Measurements from ENCODE around the gene C3.
"Not testable (repeated sequence)": the region's sequence is repeated elsewhere in the genome, so short reads cannot be mapped to it uniquely, and the experiment has no call there.

Gene C3

DNA sequence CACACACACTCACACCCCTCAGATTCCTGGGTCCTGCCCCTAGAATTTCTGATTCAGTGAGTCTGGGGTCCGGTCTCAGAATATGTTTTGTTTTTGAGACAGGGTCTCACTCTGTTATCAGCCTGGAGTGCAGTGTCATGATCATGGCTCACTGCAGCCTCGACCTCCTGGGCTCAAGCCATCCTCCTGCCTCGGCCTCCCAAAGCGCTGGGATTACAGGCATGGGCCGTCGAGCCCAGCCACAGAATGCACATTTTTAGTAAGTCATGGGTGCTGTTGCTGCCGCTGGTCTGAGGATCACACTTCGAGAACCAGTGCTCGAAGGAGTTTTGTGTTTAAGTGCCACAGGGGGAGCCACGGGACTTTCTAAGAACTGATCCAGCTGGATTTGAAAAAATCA lies 28.4 kb downstream of the C3 start:
- DNase-seq (ENCODE audit: low spot score), result no peak

DNA sequence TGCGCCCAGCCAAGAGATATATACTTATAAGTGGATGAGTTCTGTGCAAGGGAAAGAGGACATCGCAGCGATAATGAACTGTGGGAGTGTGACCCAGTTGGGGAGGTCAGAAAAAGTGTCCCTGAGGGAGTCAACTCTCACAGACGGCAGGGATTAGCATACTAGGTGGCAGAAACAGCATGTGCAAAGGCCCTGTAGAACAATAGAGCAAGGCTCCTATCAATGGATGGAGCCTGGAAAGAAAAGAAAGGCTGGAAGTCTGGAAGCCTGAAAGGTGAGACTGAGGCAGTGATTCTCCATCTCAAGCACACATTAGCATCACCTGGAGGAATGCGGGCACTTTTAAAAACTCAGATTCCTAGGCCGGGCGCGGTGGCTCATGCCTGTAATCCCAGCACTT lies 29.1 kb downstream of the C3 start:
- no peak for DNase-seq (ENCODE audit: low spot score)

DNA sequence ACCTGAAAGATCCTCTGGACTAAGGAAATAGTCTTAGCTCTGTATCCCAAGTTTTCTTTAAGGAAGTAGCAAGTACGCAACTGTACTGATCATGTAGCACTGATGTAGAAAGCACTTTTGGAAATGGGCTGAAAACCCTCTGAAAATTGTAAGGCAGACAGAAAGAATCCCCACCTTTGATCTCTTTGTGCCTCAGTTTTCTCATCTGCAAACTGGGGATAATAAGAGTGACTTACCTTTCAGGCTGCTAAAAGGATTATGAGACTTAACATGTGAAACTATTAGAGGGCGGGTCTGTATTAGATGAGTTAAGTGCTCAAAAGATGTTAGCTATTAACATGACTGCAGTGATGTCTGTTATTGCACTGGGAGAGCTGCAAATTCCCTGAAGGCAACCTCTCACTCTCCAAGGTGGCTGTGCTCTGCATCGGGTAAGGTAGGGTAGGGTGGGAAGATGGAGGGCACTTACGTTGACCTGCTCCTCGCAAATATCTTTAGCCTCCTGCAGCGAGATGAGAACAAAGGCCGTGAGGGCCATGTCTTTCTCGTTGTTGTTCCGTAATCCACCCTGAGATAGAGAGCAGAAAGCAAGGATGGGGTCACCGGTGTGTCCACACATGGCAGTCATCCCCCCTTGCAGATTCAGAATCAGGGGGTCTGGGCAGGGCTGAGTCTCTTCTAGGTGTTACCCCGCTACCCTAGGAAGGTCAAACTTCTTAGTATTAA lies 30.1 kb downstream of the C3 start:
- no peak for DNase-seq (ENCODE audit: low spot score)

DNA sequence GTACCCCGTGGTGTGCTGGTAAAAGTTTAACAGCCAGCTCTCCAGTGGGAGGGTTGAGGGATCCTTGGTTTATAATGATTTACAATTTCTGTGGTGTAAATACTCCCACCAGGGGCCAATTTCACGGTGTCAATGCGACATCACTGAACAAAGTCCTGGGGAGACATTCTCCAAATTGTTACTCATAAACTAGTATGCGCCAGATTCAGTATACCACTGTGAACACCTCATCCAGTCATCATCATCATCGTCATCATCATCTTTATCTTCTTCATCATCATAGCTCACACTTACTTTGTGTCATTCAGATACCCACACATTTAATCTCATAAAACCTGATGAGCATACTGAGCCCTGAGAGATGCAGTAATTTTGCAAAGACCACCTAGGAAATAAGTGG lies 33.3 kb downstream of the C3 start:
- no peak for DNase-seq (ENCODE audit: low spot score)

DNA sequence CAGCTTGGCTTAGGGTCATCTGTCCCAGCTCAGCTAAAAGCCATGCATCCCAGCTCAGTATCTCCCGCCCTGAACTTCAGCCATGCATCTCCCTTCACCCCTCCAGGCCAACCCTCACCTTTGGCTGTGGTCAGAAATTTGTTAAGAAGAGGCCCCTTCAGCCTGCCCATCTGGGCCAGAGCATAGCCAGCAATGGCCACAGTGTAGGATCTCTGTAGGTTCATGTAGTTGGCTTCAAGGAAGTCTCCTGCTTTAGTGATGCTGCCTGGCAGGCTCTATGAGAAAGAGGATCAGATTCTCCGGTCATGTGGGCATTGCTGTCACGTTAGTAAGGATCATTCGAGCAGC lies 33.8 kb downstream of the C3 start:
- DNase-seq (ENCODE audit: low spot score), result no peak

DNA sequence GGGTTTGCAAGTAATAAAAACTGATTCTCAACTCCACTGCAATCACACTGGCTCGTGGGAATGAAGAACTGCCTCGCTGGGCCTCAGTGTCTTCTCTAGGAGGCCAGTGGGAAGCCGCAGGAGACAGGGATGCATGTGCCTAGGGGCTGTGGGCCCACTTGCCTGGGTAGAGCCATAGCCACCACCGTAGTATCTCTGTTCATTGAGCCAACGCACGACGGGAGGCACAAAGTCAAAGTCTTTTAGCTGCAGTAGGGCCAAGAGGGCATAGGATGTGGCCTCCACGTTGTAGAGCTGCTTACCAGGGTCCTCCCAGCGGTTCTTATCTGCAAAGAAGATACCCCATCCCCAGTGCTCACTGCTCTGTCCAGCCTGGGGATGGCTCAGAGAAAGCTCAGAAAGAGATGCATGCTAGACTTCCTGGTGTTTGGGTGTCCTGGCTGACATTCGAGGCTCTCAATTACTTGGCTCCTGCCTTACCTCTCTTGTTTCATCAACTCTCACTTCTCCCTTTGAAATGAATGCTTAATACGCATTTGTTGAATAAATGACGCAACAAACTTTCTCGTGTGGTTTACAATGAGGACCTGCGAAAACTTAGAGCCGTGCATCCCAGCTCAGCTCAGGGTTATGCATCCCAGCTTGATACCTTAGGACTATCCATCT lies 34.4 kb downstream of the C3 start:
- DNase-seq (ENCODE audit: low spot score), result no peak

DNA sequence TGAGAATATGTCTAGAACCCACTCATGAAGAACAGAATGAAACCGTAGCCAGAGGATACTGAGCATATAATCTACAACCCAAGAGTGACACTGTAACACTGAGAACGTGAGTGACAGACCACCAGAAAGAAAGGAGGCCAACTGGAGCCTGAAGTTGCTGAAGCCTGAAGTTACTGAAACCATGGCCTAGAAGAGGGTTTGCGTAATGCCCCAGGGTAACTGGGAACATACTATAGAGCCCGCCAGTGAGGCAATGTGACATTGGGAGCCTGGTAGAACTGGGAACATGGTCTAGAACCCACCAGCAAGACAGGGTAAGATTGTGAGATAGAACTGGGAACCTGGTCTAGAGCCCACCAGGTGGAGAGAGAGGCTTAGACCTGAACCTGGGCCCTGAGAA lies 35.0 kb downstream of the C3 start:
- no peak for DNase-seq (ENCODE audit: low spot score)

DNA sequence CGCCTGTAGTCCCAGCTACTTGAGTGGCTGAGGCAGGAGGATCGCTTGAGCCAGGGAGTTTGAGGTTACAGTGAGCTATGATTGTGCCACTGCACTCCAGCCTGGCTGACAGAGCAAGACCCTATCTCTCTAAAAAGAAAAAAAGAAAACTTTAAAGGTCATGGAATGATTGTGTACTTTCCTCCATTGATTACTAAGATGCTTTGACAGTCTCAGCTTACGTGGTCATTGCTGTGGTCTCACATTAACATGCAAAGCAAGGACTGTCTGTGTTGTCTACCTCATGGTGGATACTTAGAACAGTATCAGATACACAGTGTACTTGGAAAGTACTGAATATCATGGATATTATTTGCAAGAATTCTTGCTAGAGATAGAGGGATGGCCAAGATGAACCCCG lies 36.5 kb downstream of the C3 start:
- no peak for DNase-seq (ENCODE audit: low spot score)

DNA sequence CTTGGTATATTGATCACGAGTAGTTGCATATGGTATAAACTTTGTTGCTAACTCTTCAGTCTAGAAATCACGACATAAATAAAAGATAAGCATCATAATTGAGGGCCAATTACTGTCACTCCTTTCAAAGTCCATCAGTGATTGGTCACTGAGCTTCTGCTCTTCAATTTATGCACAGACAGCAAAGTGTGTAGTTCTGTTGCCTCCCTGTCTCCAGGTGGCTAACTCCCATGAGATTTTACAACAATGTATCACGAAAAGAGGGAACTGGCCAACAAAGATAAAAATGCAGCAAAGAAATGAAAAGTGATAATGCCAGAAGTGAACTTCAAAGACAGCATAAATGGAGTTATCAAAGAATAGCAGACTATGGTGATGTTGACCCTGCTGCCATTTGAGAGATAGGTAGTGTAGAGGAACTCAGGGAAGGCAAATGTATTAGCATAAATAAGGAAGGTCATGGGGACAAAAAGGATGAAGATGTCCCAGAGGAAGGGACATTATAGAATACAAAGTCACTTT lies 37.8 kb downstream of the C3 start:
- no peak for DNase-seq (ENCODE audit: low spot score)

DNA sequence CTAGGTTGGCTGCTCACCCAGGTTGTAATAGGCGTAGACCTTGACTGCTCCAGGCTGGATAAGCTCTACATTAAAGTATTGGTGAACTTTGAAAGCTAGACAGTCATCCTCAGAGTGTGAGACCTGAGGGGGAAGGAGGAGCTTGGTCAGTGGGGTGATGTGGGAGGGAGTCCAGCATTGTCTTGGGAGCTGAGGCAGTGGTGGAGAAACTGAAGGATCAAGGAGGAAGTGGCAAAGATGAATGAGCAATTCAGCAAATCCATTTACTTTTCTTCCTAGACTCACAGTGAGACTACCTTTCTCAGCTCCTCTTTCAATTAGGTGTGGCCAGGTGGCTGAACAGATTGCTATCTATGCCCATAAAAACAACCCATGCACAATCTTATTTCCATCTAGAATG lies 40.3 kb downstream of the C3 start:
- no peak for DNase-seq (ENCODE audit: low spot score)

DNA sequence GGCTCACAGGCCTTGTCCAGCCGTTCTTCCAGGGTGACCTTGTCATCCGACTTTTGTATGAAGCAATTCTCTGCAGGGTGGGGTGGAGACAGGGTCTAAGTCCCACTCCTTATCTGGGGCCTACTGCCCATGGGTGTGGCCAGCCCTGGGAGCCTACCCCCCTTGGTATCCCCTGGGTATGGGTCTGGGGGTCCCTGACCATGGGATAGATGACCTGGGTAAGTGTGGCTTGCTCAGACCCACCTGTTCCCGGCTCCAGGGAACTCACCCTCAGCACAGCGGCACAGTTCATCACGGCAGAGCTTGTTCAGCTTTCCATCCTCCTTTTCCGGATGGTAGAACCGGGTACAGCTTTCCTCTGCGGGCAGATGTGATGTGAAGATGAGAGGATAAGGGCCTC lies 41.3 kb downstream of the C3 start:
- no peak for DNase-seq (ENCODE audit: low spot score)

DNA sequence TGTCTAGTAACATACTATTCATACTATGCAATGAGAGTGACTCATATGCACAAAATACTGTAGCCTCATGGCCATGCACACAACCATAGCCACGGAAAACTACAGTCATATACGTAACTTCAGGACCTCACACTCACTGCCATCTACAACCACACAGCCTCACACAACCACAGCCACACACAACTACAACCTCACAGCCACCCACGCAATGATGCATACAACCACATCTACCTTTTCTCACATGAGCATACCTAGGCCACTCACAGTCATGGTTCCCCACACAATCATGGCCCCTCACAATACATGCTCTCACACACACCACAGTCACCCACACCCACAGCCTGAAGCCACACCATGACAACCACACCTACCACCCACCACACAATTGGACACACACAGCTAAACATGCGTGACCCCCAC lies 41.8 kb downstream of the C3 start:
- no peak for DNase-seq (ENCODE audit: low spot score)

DNA sequence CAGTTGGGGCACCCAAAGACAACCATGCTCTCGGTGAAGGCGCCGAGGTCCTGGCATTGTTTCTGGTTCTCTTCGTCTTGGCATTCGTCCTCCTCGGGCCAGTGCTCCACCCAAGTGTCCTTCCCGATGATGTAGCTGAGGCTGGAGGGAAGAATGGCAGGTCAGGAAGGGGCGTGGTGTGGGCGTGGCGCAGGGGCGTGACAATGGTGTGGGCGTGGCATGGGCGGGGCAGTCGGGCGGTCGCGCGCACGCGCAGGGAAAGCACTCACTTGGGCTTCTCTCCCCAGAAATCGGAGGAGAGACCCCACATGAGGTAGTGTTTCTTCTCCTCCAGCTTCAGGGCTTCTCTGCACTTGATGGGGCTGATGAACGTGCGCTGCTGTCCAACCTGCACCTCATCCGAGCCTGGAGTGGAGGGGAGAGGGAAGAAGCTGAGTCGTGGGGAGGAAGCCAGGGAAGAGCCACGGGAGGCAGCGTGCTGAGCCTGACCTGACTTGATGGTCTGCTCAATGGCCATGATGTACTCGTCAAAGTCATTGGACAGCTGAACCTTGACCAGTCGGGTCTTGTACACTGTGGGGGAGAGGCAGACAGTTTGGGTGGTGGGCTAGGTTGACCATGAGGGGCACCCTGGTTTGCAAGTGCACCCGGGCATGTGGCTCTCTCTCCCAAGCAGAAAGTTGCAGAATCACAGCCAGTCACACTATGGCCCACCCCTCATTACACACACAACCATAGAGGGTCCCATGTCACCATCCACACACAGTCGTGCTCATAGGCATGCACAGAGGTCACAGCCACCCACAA lies 42.4 kb downstream of the C3 start:
- DNase-seq (ENCODE audit: low spot score), result no peak

DNA sequence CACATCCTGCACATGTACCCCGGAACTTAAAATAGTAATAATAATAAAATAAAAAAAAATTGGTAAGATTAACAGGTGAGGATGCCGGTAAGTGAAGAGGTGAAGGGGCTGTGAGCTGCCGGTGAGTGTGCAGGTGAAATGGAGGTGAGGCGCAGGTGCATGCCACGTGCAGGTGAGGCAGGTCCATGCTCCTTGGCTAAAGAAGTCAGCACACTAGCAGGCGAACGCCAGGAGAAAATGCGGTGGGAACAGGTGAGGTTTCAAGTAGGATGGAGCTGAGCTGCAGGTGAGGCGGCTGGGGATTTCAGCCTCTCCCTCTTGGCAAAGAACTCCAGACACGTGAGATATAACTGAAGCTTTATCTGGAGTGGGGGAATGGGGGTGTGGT lies 43.0 kb downstream of the C3 start:
- no peak for DNase-seq (ENCODE audit: low spot score)

DNA sequence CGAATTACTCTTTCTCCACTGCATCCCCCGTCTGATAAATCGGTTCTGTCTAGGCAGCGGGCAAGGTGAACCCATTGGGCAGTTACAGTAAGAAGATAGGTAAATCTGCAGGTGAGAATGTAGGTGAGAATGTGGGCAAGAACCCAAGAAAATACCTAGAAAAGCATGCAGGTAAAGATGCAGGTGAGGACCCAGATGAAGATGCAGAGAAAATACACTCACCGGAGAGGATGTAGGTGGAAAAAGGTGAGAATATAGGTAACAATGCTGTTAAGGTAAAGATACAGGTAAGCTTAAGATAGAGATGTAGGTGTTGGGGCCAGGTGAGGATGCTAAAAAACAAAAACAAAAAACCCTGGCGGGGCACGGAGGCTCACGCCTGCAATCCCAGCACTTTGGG lies 44.2 kb downstream of the C3 start:
- no peak for DNase-seq (ENCODE audit: low spot score)

DNA sequence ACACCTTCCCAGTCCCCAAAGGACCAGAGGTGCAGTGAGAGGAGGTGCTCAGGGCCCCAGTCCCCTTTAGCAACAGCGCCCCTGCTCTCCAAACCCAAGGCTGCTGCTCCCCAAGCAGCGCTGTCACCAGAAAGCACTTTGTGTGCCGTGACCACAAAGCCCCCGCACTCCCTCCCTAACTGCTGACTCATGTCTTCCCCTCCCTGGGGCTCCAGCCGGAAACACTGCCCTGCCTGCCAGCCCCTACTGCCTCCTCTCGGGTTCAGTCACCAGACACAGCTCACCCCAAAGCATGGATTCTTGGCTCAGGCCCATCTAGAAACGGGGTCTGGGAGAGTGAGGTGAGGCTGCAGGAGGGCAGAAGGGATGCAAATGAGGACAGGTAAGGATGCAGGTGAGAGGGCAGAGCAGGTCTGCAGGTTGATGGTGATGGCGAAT lies 45.6 kb downstream of the C3 start:
- DNase-seq (ENCODE audit: low spot score), result no peak

DNA sequence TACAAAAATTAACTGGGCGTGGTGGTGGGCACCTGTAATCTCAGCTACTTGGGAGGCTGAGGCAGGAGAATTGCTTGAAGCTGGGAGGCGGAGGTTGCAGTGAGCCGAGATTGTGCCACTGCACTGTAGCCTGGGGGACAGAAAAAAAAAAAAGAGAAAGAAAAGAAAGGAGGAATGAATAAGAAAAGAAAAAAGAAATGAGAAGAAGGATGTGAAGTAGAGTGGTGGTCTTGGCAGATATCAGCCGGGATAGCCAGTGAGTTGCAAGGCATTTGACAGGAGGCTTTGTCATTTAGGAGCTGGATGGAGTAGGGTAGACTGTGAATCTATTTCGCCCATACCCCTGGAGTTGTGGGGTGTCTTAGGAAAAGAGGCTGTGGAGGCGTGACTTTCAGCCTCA lies 46.0 kb downstream of the C3 start:
- DNase-seq (ENCODE audit: low spot score), result not testable (repeated sequence)

DNA sequence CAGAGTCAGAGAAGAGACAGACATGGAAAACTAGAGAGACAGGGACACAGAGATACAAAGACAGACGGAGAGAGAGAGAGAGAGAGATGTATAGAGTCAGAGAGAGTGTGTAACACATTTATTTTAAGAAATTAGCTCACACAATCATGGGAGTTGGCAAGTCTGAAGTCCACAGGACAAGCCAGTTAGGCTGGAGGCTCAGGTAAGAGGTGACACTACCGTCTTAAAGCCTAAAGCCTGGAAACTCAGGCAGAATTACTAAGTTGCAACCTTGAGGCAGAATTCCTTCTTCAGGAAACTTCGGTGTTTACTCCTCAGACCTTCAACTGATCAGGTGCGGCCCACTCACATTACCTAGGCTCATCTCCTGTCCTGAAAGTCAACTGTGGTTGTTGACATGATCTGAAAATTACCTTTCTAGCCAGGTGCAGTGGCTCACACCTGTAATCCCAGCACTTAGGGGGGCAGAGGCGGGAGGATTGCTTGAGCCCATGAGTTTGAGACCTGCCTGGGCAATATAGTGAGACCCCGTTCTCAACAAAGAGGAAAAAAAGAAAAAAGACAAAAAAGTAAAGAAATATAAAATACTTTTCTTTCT lies 47.7 kb downstream of the C3 start:
- DNase-seq (ENCODE audit: low spot score), result no peak

DNA sequence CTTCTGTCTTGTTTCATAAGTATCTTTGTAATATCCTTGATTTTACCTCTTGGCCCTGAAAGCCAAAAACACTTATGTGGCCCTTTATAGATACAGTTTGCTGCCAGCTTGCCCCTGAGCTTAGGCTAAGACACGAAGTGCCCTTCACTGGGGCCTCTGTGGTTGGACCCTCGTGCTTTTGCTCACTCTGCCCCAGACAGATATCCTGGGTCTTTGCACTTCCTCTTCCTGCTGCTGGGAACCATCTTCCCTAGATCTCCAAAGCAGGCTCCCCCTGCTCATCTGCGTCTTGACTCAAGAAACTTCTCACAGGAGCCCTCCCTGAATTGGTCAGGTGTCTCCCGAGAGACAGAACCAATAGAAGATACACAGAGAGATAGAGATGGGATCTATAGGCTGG lies 48.5 kb downstream of the C3 start:
- DNase-seq (ENCODE audit: low spot score), result no peak

DNA sequence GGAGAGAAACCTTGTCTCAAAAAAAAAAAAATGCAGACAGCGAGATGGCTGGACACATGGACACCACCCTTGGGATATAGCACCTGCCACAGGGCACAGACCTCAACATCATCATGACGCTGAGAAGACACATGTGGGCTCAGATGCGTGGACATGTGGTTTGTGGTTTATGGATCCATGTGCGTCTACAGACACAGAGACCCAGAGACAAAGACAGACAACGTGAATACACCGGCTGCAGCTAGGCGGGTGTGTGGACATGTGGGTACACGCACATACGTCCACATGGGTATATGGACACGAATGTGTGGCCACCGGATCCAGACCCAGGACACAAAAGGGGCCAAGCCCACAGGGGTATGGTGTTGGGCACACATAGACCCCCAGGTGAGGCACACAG lies 51.8 kb downstream of the C3 start:
- no peak for DNase-seq (ENCODE audit: low spot score)

DNA sequence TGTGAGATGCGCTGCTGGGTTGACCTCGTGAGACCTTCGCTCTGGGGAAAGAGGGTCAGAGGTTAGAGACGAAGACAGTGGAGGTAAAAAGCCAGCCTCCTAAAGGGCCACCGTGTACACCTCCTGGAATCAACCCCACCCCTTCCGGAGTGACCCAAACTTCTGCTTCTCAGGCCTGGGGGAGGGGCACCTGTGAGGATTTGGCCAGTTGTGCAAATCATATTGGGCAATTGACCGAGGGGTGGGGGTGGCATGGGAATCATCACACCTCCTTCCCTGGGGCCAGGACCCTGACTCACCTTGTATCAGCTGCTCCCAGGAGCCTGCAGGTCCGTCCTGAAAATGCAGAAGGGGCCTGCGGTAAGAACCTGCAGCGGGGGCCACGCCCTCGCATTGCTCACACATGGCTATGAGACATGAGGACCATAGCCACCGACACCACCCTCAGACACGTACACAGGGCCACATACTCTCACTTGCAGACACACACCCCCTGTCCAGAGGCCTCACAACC lies 53.3 kb downstream of the C3 start:
- no peak for DNase-seq (ENCODE audit: low spot score)

DNA sequence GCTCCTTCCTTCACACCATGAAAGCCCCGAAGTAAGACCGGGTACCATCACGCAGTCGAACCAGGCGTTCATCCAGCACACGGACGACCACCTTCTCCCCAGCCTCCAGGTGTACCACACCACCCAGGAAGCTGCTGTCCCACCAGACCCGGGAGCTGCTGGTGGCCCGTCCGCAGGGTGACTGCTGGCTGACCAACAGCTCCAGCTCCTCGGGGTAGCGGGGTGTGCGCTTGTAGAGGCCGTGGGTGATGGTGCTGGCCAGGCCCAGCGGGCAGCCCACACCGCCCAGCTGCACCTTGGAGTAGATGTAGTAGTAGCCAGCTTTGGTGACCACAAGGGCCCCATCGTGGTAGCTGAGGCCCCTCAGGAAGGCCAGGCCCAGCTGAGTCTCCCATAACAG lies 55.5 kb downstream of the C3 start:
- DNase-seq (ENCODE audit: low spot score), result no peak
